ENCODE data around the gene ABHD13. TPM values are rescaled to one million over a fixed set of nuclear protein-coding genes. Genes with fewer than 3 reads are reported as not detected.
A peak's percentile ranks its signal among the peaks of the same experiment; 100 is the strongest.

The ABHD13 gene
- total RNA-seq, 4 donors from 2014 or later = 12.6 to 21.4 (median 18.4) TPM

DNA sequence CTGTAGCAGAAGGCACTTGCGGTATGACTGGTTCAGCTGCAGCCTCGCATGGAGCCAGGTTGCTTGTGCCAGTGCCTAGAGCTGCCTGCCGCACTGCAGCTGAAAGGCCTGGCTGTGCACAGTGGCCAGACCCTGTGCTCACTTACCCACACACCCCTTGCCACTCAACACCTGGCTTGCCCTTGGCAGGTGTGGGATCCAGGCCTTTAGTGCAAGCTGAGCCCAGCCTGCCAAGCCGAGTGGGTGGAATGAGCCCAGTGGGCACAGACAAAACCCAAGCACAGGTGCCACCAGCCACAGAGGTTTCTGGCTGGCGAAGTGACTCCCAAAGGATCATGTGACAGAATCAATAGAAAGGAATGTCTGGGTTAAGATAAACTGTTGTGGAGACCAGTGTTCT lies 22.3 kb upstream of the ABHD13 start:
- DNase-seq = no peak
- intact Hi-C loops (cut with DNase I) = no loop called here
- no peaks in the 10 kb centered on the region for H3K9me3 ChIP-seq
- no peak overlapping the region for H3K27ac ChIP-seq
- 89 to 96% methylated on average over 4 to 5 of the region's 5 CpGs for WGBS, 2 donors
- TF ChIP-seq CTCF (IDR thresholded peaks at IDR 0.05) (no peak), POLR2A (IDR thresholded peaks at IDR 0.05) (no peak)
- no peaks in the 10 kb centered on the region for H3K4me1 ChIP-seq
- no peak overlapping the region for H3K4me3 ChIP-seq (replicated peaks in 1 of 3)
- H3K27me3 ChIP-seq = no peaks in the 10 kb centered on the region
- no peaks in the 10 kb centered on the region for H3K36me3 ChIP-seq

- WGBS, 2 donors = 93 to 96% methylated on average over 1 of the region's 1 CpG
- intact Hi-C loops (cut with DNase I) = no loop called here
- H3K9me3 ChIP-seq = no peaks in the 10 kb centered on the region
Measured at GRCh38 chr13:108200781-108201398, 17.3 kb upstream of the ABHD13 start.

DNA sequence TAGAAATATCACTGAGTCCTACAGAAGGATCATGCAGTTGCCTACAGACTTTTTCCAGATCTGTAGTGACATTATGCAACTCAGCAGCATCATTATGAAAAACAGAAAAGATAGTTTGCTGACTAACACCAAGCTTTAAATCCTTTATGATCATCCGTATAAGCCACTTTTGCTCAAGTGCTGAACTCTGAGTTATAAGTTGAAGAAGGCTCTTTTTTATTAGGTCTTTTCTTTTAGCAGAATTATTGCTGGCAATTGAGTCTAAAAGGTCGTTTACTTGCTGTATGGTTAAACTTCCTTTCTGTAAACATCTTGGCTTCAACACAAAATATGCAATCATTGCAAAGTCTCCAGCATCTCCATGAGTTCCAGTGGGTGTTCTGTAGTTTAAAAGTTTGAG lies 7.6 kb upstream of the ABHD13 start:
- WGBS, 2 donors = 87 to 90% methylated on average over 2 of the region's 2 CpGs
- DNase-seq = no peak

More at GRCh38 chr13:108200781-108201398, 17.3 kb upstream of the ABHD13 start:
- DNase-seq = no peak
- TF ChIP-seq POLR2A (IDR thresholded peaks at IDR 0.05) (no peak), CTCF (IDR thresholded peaks at IDR 0.05) (no peak)
- Histone ChIP-seq H3K4me1 (no peaks in the 10 kb centered on the region), H3K36me3 (no peaks in the 10 kb centered on the region), H3K4me3 (replicated peaks in 1 of 3) (no peak overlapping the region), H3K27ac (no peak overlapping the region), H3K27me3 (no peaks in the 10 kb centered on the region)

DNA sequence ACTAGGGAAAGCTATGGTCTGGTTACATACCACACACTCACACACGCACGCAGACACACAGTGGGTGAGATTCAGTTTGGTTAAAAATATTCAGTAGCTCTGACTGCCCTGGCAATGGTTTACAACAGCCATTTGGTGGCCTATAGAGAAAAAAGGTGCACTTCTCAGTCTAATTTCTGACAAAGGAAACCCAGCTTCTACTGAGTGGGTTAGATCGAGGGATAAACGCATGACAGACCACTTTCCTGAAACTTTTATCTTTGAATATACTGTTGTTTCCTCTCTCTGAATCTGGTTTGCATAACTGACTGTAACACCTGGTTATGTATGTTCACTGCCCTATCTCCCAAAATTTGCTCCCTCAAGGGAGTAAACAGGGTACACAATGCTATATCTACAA lies 5.3 kb upstream of the ABHD13 start:
- 77 to 94% methylated on average over 4 of the region's 4 CpGs for WGBS, 2 donors
- Histone ChIP-seq H3K9me3 (no peaks in the 10 kb centered on the region), H3K36me3 (peaks cover 8 to 9% of the 10 kb centered on the region in 2 donors), H3K4me3 (replicated peaks in 1 of 3) (no peak overlapping the region), H3K4me1 (peaks cover 9 to 27% of the 10 kb centered on the region in 2 donors), H3K27me3 (no peaks in the 10 kb centered on the region), H3K27ac (no peak overlapping the region)
- intact Hi-C loops (cut with DNase I) = no loop called here
- DNase-seq = no peak
- TF ChIP-seq CTCF (IDR thresholded peaks at IDR 0.05) = no peak
- no peak for TF ChIP-seq POLR2A (IDR thresholded peaks at IDR 0.05)

More for the DNA sequence above, 7.6 kb upstream of the ABHD13 start:
- no peak overlapping the region for H3K27ac ChIP-seq
- no peak for TF ChIP-seq CTCF (IDR thresholded peaks at IDR 0.05)
- TF ChIP-seq POLR2A (IDR thresholded peaks at IDR 0.05) = no peak
- intact Hi-C loops (cut with DNase I) = no loop called here
- peaks cover 5 to 7% of the 10 kb centered on the region in 2 donors for H3K4me1 ChIP-seq
- no peak overlapping the region for H3K4me3 ChIP-seq (replicated peaks in 1 of 3)
- no peaks in the 10 kb centered on the region for H3K27me3 ChIP-seq
- H3K9me3 ChIP-seq = no peaks in the 10 kb centered on the region
- peaks cover 8 to 9% of the 10 kb centered on the region in 2 donors for H3K36me3 ChIP-seq

- TF ChIP-seq CTCF (IDR thresholded peaks at IDR 0.05) (no peak), POLR2A (IDR thresholded peaks at IDR 0.05) (no peak)
- H3K4me1 ChIP-seq = peaks cover 10 to 27% of the 10 kb centered on the region in 2 donors
- peaks cover 8 to 9% of the 10 kb centered on the region in 2 donors for H3K36me3 ChIP-seq
- WGBS, 2 donors = 44 to 46% methylated on average over 5 of the region's 5 CpGs
- intact Hi-C loops (cut with DNase I) = no loop called here
- H3K4me3 ChIP-seq (replicated peaks in 1 of 3) = peak overlapping the region in 1 of 3 donors; percentile 34
- no peaks in the 10 kb centered on the region for H3K9me3 ChIP-seq
- peak overlapping the region in 1 of 3 donors; percentile 38 for H3K27ac ChIP-seq
- H3K27me3 ChIP-seq = no peaks in the 10 kb centered on the region
- DNase-seq = no peak
Measured at GRCh38 chr13:108213946-108214345, 4.2 kb upstream of the ABHD13 start.
